Effector CD8-positive, alpha-beta T cell (primary cell): ENCODE data around the gene DLGAP1.
"Not testable (repeated sequence)": the region's sequence is repeated elsewhere in the genome, so short reads cannot be mapped to it uniquely, and the experiment has no call there.

Source experiments
- DNase-seq: peaks from one replicate; lab custom pipeline; 2025; lab: John Stamatoyannopoulos, UW

The DLGAP1 gene

DNA sequence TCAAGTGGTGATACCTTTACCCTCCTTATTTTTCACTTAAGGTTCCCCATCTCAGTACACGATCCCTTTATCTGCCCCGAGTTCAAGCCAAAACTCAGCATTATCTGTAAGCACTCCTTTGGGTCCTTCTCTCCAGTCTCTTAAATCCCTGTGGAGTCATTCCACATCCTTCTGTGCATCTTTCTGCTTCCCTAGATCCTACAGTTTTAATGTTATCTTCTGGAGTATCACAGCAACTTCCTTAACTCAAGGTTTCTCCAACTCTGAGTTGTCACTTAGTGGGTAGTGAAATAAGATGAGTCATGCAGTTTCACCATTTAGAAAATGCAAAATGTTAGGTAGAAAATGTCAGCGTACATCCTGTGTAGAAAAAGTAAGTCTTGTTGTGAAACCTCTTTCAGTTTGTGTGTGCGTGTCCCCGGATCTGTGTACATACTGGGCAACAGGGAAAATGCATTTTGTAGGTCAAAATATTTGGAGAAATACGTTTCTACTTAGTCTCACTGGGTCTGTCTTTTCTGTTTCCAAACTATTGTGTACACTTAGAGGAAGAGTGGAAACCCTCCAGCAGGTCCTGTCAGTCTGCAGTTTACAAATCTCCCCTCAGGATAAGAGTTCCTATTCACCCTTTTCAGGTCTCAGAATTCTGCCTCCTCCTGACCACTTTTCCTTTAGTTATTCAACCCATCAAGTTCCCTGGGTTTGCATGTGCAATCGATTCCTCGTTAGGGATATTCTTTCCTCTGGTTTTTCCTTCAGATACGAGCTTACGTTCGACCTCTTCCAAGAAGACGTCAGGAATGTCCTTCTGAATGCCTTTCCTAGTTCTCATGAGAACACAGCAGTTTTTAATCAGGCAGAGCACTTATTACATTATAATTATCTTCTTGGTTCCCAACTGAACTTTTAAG lies 850.4 kb downstream of the DLGAP1 start:
- no peak for DNase-seq

DNA sequence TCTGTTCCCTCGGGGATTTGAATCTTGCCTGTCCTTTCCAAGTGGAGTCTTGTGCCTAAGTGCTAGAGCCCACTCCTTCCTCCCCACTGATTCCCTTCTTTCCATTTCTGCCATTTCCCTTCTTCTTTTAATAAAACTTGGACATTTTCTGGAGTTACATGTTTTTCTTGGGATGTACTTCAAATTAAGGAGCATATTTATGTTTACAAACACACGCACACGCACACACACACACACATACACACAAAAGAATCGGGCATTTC lies 850.9 kb downstream of the DLGAP1 start:
- DNase-seq, result no peak

DNA sequence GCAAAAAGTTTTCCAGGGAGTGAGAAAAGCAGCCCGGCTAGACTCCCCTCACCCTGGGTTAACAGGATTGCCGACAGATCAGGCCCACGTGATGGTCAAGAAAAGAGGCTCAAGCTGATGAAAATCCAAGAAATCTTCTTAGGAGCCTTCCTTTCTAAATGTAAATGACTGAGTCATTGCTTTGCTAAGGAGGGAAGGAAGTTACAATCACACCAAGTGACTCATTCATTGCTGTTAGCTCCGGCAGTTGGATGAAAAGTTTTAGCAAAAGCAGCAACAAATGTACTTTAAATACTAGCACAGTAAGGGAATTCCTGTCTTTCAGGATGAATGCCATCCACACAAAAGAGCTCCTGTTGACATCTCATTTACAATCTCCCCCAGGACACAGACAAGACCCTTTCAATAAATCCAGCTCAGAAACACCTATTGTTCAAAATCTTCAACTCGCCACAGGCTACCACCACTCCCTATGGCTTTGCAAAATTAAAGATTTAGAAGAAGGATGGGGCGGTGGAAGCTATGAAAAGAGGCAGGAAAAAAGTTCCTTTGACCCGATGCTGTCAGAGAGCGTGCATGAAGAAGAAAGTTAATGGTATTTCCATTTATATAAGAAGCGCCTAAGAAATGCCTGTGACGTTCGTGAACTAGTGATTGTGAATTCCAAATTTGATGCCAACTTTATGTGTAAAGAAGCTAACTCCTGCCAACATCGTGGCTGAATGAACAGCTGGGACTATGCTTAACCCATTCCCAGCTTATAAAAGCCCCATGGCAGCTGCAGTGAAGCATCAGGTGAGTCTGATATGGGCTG lies 851.5 kb downstream of the DLGAP1 start:
- no peak for DNase-seq

- DNase-seq, result not testable (repeated sequence)
Measured at GRCh38 chr18:3601106-3601755, 853.9 kb downstream of the DLGAP1 start.

GRCh38 chr18:3599861-3600260 lies 855.2 kb downstream of the DLGAP1 start:
- DNase-seq, result no peak

GRCh38 chr18:3599195-3599594 lies 855.9 kb downstream of the DLGAP1 start:
- DNase-seq, result no peak

GRCh38 chr18:3598581-3598980 lies 856.5 kb downstream of the DLGAP1 start:
- no peak for DNase-seq

DNA sequence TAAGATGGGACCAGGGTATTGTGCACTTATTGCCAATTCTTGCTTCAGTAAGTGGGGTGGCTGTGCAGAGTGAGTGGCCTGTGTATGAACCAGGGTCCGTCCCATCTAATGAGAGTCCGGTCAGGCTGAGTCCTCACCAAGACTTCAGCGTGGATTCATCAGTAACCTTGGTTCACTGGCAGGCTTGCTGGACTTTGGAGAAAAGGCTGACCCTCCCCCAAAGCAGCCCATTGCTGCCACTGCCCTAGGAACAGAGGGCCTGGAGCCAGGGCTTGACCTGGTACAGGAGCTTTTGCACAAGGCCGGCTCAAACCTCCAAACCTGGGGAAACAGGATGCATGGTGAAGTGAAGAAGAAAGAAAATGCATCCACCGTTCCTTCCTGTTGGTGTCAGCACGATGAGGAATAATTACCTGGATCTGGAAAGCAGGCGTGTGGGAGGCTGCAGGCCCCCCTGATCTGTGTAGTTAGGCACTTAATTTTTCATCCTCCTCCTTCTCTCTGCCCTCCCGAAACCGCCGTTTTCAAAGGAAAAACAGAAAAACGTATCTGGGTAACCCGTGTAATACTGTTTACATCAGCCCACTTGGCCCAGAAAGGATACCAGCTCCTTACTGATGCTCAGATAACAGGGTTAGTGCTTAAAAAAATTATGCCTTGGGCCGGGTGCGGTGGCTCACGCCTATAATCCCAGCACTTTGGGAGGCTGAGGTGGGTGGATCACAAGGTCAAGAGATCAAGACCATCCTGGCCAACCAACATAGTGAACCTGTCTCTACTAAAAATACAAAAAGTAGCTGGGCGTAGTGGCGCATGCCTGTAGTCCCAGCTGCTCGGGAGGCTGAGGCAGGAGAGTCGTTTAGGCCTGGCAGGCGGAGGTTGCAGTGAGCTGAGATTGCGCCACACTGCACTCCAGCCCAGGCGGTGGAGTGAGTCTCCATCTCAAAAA lies 857.4 kb downstream of the DLGAP1 start:
- no peak for DNase-seq

GRCh38 chr18:3596637-3597384 lies 858.3 kb downstream of the DLGAP1 start:
- DNase-seq, result no peak

GRCh38 chr18:3596324-3596636 lies 858.8 kb downstream of the DLGAP1 start:
- DNase-seq, result no peak

DNA sequence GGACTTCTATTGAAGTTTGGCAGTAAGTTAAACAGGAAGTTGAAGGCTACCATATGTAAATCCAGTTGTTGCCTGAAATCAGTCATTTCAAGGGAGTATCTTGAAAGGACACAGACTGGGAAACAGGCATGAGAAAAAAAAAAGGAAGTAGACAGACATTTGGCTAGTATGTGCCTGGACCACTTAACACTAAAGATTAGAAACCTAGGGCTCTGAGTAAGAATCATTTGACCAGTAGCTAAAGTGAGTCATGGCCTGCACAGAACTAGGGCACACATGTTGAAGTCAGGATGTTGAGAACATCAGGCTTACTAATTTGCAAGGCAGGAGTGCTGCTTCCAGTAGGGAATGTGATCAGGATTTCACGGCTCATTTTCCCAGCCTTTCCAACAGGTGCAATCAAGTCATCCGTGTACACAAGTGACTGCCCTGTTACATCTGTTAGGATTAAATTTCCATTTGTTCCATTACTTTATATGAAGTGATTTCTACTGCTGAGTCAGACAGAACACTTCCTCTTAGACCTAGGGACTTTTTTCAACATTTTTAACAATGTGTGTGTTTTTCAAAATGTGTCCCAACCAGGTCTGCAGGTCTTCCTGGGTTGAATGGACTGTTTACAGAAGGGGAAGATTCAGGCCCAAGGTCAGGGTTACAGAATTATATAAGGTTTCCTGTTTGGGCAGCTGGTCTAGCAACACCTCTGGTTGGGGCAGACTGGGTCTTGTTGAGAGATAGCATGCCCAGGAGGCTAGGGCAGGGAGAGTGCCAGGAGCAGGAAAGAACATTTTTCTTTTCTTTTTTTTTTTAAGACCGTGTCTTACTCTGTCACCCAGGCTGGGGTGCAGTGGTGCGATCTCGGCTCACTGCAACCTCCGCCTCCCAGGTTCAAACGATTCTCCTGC lies 859.5 kb downstream of the DLGAP1 start:
- DNase-seq, result no peak

GRCh38 chr18:3594760-3595368 lies 860.2 kb downstream of the DLGAP1 start:
- peak; percentile 6 for DNase-seq

DNA sequence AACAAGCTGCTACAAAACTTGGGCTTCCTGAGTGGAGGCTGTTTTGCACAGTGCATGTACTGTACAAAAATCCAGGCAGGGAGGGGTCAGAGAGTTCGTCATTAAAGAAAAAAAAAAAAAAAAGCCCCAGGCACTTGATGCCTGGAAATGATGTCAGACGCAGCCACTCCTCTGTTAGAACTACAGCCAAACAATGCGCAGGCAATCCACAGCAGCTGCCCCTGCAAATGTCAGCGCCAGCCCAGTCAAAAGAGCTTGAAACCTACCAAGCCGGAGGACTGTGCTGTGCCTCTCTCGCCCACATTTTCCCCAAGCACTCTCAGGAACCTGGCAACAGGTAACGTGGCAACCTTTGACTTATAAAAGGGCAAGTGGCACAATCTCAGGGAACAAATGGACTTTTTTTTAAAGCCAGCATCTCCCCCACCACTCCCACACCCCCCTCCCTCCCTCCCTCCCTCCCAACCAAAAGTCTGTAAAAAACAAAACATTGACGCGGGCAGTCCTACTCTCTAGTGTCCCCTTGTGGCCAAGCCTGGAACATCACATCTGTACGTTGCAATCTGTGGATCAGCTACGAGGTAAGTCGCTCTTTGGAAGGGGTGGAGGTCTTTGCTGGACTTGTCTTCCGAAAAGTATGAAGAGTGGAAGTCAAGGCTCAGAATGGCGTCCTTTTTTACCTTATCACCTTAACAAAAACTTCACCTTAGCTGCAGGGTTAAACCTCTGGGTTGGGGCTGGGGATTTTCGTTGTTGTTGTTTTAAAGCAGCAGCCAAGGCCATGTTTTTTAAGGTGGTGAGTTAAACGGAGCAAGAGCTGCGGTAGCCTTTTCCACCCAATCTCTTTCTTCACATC lies 861.0 kb downstream of the DLGAP1 start:
- DNase-seq, result peak; percentile 78

DNA sequence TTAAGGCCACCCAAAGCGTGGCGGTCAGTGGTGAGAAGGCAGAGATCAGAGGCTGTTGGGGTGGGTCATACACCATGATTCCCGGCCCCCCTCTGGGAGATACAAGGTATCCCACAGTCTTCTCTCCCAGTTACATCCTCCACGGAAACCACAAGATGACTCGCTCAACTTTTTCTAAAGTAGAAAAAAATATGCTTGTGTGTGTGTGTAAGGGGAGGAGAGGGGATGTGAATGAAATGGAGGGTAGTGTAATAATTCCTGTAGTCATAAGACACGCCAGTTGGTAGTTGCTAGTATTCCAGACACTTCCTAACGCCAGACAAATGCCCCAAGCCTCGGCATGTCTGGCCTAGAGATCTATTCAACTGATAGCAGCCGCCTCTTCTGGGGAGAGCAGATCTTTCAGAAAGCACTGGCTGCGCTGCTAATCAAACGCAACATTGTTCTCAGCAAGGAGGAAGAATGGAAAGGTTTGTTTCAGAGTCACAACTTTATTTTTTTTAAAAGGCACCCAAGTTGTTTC lies 861.7 kb downstream of the DLGAP1 start:
- DNase-seq, result peak; percentile 43

DNA sequence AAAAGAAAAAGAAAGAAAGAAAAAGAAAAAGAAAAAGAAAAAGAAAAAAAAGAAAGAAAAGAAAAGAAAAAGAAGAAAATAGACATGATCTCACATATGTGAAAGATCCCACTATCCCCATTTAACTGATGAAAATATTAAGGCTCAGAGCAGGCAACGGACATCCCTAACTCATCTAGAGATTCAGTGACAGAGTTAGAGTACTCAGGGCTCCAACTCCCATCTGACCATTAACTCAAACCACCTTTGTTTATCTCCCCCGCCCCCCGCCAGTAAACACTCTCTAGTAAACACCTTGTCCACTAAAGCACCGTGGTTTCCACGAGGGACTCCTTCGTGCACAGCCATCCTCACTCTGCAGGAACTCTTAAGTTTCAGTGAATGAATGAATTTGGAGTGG lies 862.2 kb downstream of the DLGAP1 start:
- no peak for DNase-seq

DNA sequence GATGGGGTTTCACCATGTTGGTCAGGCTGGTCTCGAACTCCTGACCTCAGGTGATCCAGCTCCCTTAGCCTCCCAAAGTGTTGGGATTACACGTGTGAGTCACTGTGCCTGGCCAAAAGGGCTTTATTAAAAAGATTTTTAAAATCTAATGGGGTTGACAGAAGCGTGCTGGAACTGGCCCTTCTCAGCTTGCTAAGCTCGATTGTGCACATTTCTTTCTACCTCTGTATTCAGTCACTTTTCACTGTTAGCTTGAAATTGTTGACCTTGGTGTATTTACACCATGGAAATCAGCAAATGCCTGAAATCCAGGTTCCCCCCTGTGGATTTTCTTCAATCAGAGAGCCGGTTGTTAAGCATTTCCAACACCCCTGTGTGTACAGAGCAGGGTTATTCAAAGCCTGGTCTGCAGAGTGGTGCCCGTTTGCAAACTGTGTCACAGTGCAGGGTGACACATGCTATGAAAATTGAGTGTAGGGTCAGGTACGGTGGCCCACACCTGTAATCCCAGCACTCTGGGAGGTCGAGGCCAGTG lies 864.9 kb downstream of the DLGAP1 start:
- DNase-seq, result no peak

GRCh38 chr18:3585656-3586509 lies 869.2 kb downstream of the DLGAP1 start:
- DNase-seq, result peak; percentile 44
